HepG2 (cell line): ENCODE results near the gene ACADS. TPM values are rescaled to one million over a fixed set of nuclear protein-coding genes. Genes with fewer than 3 reads are reported as not detected.

ENCODE experiments used
- ATAC-seq: fragments of 200-7000 bp; cut with Tn5 transposase; 3 replicates; pipeline ENCODE4 v1.9.1; 2020; ENCODE audit warnings: mild to moderate bottlenecking, moderate library complexity
- BruUV-seq: library from RNA; stranded (reverse); fragments of 400-500 nt; replicated peaks from 2 replicates; lab custom pipeline; 2021; lab: Mats Ljungman, UMichigan
- CTCF ChIA-PET: fragments of 300-600 bp; formaldehyde crosslinking; extraction: SDS; loops from one replicate; lab custom pipeline; 2021; ENCODE audit warnings: low total read pairs, inconsistent platforms, low intra/inter-chr PET ratio; lab: Yijun Ruan, JAX
- POLR2A ChIA-PET: fragments of 350-600 bp; sonication (Branson Sonifier 250); formaldehyde crosslinking; loops from one replicate; lab custom pipeline; 2020; ENCODE audit warnings: antibody characterized with exemption, inconsistent platforms; lab: Yijun Ruan, JAX
- DNase-seq: peaks from one replicate; pipeline ENCODE4 v3.0.0-alpha.2; 2015; ENCODE audit warnings: low spot score
- FAIRE-seq: peaks from 3 replicates; lab custom pipeline; 2011; peaks lifted over from hg19 to GRCh38; lab: Jason Lieb, UNC
- H2AFZ ChIP-seq: one replicate; pipeline ENCODE4 v1.6.1; 2011; ENCODE audit warnings: low read length, inconsistent platforms
- H3K27ac ChIP-seq: fragments of 300-600 bp; 3 replicates; pipeline ENCODE4 v1.8.0; 2011; ENCODE audit warnings: mixed run types, mild to moderate bottlenecking, mixed read lengths, low read length, inconsistent platforms; ENCODE audit not compliant: insufficient read depth; ENCODE audit errors: extremely low read length
- H3K27me3 ChIP-seq, 2 experiments: fragments of 200-600 bp in 1 of 2; 2 replicates in 1 of 2; 3 replicates in 1 of 2; pipeline versions ENCODE4 v1.6.0 to v1.8.0; 2011; ENCODE audit warnings: low read length in 2 of 2, mild to moderate bottlenecking in 2 of 2, moderate library complexity in 2 of 2, inconsistent platforms in 1 of 2; ENCODE audit not compliant: insufficient read depth in 2 of 2, control insufficient read depth in 1 of 2
- H3K36me3 ChIP-seq, 2 experiments: fragments of 200-600 bp in 1 of 2; replicated peaks in 1 of 2; 2 replicates in 1 of 2; 3 replicates in 1 of 2; pipeline versions ENCODE4 v1.5.1 to v1.8.0; 2011; ENCODE audit warnings: low read length in 2 of 2, inconsistent platforms in 1 of 2; ENCODE audit not compliant: insufficient read depth in 2 of 2, control insufficient read depth in 1 of 2
- H3K4me1 ChIP-seq: 2 replicates; pipeline ENCODE4 v1.5.1; 2012; ENCODE audit warnings: low read length, inconsistent platforms; ENCODE audit not compliant: insufficient read depth
- H3K4me2 ChIP-seq: 2 replicates; pipeline ENCODE4 v1.6.0; 2011; ENCODE audit warnings: low read depth, low read length, inconsistent platforms
- H3K4me3 ChIP-seq, 3 experiments: fragments of 200-600 bp in 1 of 3; sonication (generic), shearing (Covaris generic) in 1 of 3; replicated peaks in 1 of 3; 2 replicates each; pipeline ENCODE4 v1.5.1; 2011 to 2016; ENCODE audit warnings: low read length in 3 of 3, inconsistent platforms in 2 of 3, low read depth in 2 of 3, mild to moderate bottlenecking in 2 of 3, control low read depth in 1 of 3, mixed read lengths in 1 of 3; ENCODE audit not compliant: insufficient read depth in 1 of 3
- H3K79me2 ChIP-seq: one replicate; pipeline ENCODE4 v1.6.1; 2011; ENCODE audit warnings: low read length, inconsistent platforms; ENCODE audit not compliant: insufficient read depth
- H3K9ac ChIP-seq: 2 replicates; pipeline ENCODE4 v1.6.0; 2011; ENCODE audit warnings: mild to moderate bottlenecking, low read depth, low read length, inconsistent platforms; ENCODE audit not compliant: insufficient read depth
- H3K9me3 ChIP-seq: 2 replicates; pipeline ENCODE4 v1.5.1; 2012; ENCODE audit warnings: mild to moderate bottlenecking, low read length
- H4K20me1 ChIP-seq: 2 replicates; pipeline ENCODE4 v1.6.0; 2011; ENCODE audit warnings: inconsistent platforms, mild to moderate bottlenecking, low read length, moderate library complexity; ENCODE audit not compliant: insufficient read depth
- ERF ChIP-seq: IDR thresholded peaks from 2 replicates; pipeline ENCODE4 v1.6.1; 2018; ENCODE audit warnings: missing biosample characterization, missing genetic modification reagents
- HNRNPLL ChIP-seq: fragments of 200-400 bp; formaldehyde crosslinking; IDR thresholded peaks from 2 replicates; pipeline ENCODE4 v1.6.1; 2017; ENCODE audit warnings: mild to moderate bottlenecking, low read depth, low read length; ENCODE audit not compliant: poor library complexity, severe bottlenecking
- JUN ChIP-seq: sonication (generic); formaldehyde crosslinking; IDR thresholded peaks from 2 replicates; pipeline ENCODE4 v1.4.0; 2020; ENCODE audit warnings: mild to moderate bottlenecking, missing genetic modification reagents
- MED13 ChIP-seq: sonication (generic); formaldehyde crosslinking; IDR thresholded peaks from 2 replicates; pipeline ENCODE4 v1.5.0; 2020; ENCODE audit warnings: missing genetic modification reagents
- MIXL1 ChIP-seq: IDR thresholded peaks from 2 replicates; pipeline ENCODE4 v1.6.1; 2016
- MYNN ChIP-seq: sonication (generic); formaldehyde crosslinking; IDR thresholded peaks from 2 replicates; pipeline ENCODE4 v1.4.0; 2020; ENCODE audit warnings: mild to moderate bottlenecking, low read depth, missing genetic modification reagents
- SAP130 ChIP-seq: IDR thresholded peaks from 2 replicates; pipeline ENCODE4 v1.6.1; 2016; ENCODE audit warnings: low read depth
- SMAD3 ChIP-seq: sonication (generic); formaldehyde crosslinking; IDR thresholded peaks from 2 replicates; pipeline ENCODE4 v1.4.0; 2020; ENCODE audit warnings: missing genetic modification reagents
- SP2 ChIP-seq: sonication (generic); formaldehyde crosslinking; IDR thresholded peaks from 2 replicates; pipeline ENCODE4 v1.5.1; 2020; ENCODE audit warnings: mild to moderate bottlenecking, missing genetic modification reagents
- ZBTB1 ChIP-seq: sonication (generic); formaldehyde crosslinking; IDR thresholded peaks from 2 replicates; pipeline ENCODE4 v1.4.0; 2020; ENCODE audit warnings: missing genetic modification reagents, borderline replicate concordance
- ZBTB46 ChIP-seq: sonication (generic); formaldehyde crosslinking; IDR thresholded peaks from 2 replicates; pipeline ENCODE4 v1.4.0; 2020; ENCODE audit warnings: mild to moderate bottlenecking, missing genetic modification reagents, borderline replicate concordance
- ZNF251 ChIP-seq: sonication (generic); formaldehyde crosslinking; IDR thresholded peaks from 2 replicates; pipeline ENCODE4 v1.9.0; 2021; ENCODE audit warnings: mild to moderate bottlenecking, missing genetic modification reagents
- ZNF317 ChIP-seq: sonication (generic); formaldehyde crosslinking; IDR thresholded peaks from 2 replicates; pipeline ENCODE4 v1.5.0; 2020; ENCODE audit warnings: mild to moderate bottlenecking, missing genetic modification reagents
- ZNF441 ChIP-seq: sonication (generic); formaldehyde crosslinking; IDR thresholded peaks from 2 replicates; pipeline ENCODE4 v1.7.0; 2021; ENCODE audit warnings: missing genetic modification reagents, borderline replicate concordance
- ZSCAN12 ChIP-seq: sonication (generic); formaldehyde crosslinking; IDR thresholded peaks from 2 replicates; pipeline ENCODE4 v1.9.0; 2021; ENCODE audit warnings: mild to moderate bottlenecking, missing genetic modification reagents
- WGBS: methylation state at CpG from one replicate; pipeline ENCODE4 v1.1.6; 2017; ENCODE audit warnings: low lambda C conversion rate; 5-methylcytosine and 5-hydroxymethylcytosine counted together
- in situ Hi-C: cut with HindIII; loops from 2 replicates; pipeline ENCODE4 v1.10.0; 2017; ENCODE audit warnings: low pct_unique_long_range_greater_than_20kb; ENCODE audit not compliant: extremely low pct_ligation_motif_present
- intact Hi-C: fragments of 100-400 bp; cut with micrococcal nuclease; formaldehyde crosslinking; loops from one replicate; pipeline ENCODE4 v1.10.0; 2022; ENCODE audit not compliant: unreplicated experiment
- polyA plus RNA-seq, 8 experiments: library from polyadenylated mRNA; depleted of rRNA in 3 of 8; stranded (reverse) in 7 of 8; unstranded in 1 of 8; fragments of >200 nt; fragmentation: Illumina TruSeq in 4 of 8; extraction: Trizol in 4 of 8; gene quantifications; 2 replicates each; pipeline versions ENCODE4 v1.2.1 to v1.2.3, GENCODE V29; 2011 to 2016; ENCODE audit warnings: low read depth in 4 of 8, missing spikeins in 1 of 8, mixed read lengths in 1 of 8; ENCODE audit not compliant: insufficient read depth in 1 of 8
- total RNA-seq, 5 experiments: library from RNA; depleted of rRNA; stranded (reverse); fragments of >200 nt; fragmentation: Illumina TruSeq; extraction: Trizol; gene quantifications; 2 replicates each; pipeline ENCODE4 v1.2.3, GENCODE V29; 2016; ENCODE audit warnings: low read depth in 1 of 5
- TF ChIP-seq, protein P1 (sequence below): sonication (generic); formaldehyde crosslinking; IDR thresholded peaks from 2 replicates; pipeline ENCODE4 v1.4.0; 2020; ENCODE audit warnings: mild to moderate bottlenecking, missing genetic modification reagents, borderline replicate concordance
- TF ChIP-seq, protein P2 (sequence below): sonication (generic); formaldehyde crosslinking; IDR thresholded peaks from 2 replicates; pipeline ENCODE4 v1.4.0; 2020; ENCODE audit warnings: mild to moderate bottlenecking, low read depth, missing genetic modification reagents

ACADS gene
- total and polyA plus RNA-seq, 2 of the 13 experiments (the other 11 are each of a cell fraction or from before 2014, with no cell fraction given) = 17.4 to 27.7 TPM

- Histone ChIP-seq H3K4me3 (peak overlapping the region; percentile 77 to 91 (median 83)), H3K9me3 (no peaks in the 10 kb centered on the region), H3K79me2 (peaks cover 42% of the 10 kb centered on the region), H3K27me3 (no peaks in the 10 kb centered on the region), H4K20me1 (peaks cover 22% of the 10 kb centered on the region), H3K4me1 (peaks cover 44% of the 10 kb centered on the region), H2AFZ (peak overlapping the region; percentile 71), H3K4me2 (peak overlapping the region; percentile 98), H3K27ac (peak overlapping the region; percentile 94), H3K36me3 (no peaks in the 10 kb centered on the region), H3K9ac (peak overlapping the region; percentile 85)
- ATAC-seq (peak; percentile 90), FAIRE-seq (peak; percentile 79), DNase-seq (peak; percentile 97)
- 3% methylated on average over 13 of the region's 46 CpGs for WGBS
- intact Hi-C loops (loop anchor here (5.0 kb wide), 2 partner anchors 39 to 1391 kb away; partner anchors contain the start of gene MLXIP), in situ Hi-C loops (no loop called here)
- BruUV-seq = TSS peak; percentile 61
- ChIA-PET CTCF (no interaction called here), POLR2A (interaction anchor here (0.6 to 1.4 kb wide), 6 partner anchors 23 to 294 kb away, joined by 3 to 4 read pairs (median 3); partner anchors contain the start of genes HNF1A and UNC119B)
- no peak for TF ChIP-seq ZSCAN12 (CRISPR knock-in tag)
- no peak for TF ChIP-seq ZNF441 (CRISPR knock-in tag)
- no peak for TF ChIP-seq MYNN (CRISPR knock-in tag)
- no peak for TF ChIP-seq ZBTB46 (CRISPR knock-in tag)
- TF ChIP-seq SP2 (CRISPR knock-in tag) = peak; percentile 73
- no peak for TF ChIP-seq ERF
- TF ChIP-seq, protein P1, sequence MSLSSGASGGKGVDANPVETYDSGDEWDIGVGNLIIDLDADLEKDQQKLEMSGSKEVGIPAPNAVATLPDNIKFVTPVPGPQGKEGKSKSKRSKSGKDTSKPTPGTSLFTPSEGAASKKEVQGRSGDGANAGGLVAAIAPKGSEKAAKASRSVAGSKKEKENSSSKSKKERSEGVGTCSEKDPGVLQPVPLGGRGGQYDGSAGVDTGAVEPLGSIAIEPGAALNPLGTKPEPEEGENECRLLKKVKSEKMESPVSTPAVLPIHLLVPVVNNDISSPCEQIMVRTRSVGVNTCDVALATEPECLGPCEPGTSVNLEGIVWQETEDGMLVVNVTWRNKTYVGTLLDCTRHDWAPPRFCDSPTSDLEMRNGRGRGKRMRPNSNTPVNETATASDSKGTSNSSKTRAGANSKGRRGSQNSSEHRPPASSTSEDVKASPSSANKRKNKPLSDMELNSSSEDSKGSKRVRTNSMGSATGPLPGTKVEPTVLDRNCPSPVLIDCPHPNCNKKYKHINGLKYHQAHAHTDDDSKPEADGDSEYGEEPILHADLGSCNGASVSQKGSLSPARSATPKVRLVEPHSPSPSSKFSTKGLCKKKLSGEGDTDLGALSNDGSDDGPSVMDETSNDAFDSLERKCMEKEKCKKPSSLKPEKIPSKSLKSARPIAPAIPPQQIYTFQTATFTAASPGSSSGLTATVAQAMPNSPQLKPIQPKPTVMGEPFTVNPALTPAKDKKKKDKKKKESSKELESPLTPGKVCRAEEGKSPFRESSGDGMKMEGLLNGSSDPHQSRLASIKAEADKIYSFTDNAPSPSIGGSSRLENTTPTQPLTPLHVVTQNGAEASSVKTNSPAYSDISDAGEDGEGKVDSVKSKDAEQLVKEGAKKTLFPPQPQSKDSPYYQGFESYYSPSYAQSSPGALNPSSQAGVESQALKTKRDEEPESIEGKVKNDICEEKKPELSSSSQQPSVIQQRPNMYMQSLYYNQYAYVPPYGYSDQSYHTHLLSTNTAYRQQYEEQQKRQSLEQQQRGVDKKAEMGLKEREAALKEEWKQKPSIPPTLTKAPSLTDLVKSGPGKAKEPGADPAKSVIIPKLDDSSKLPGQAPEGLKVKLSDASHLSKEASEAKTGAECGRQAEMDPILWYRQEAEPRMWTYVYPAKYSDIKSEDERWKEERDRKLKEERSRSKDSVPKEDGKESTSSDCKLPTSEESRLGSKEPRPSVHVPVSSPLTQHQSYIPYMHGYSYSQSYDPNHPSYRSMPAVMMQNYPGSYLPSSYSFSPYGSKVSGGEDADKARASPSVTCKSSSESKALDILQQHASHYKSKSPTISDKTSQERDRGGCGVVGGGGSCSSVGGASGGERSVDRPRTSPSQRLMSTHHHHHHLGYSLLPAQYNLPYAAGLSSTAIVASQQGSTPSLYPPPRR = 0 out of 2 replicates have a peak, but pooled peaks have one; percentile 11
- no peak for TF ChIP-seq ZNF251 (CRISPR knock-in tag)
- no peak for TF ChIP-seq ZBTB1
- no peak for TF ChIP-seq MIXL1 (CRISPR knock-in tag)
- TF ChIP-seq SAP130 (CRISPR knock-in tag) = peak; percentile 81; the same call in 1 of the 2 replicates
- peak; percentile 55 for TF ChIP-seq HNRNPLL
- TF ChIP-seq ZNF317 (CRISPR knock-in tag) = no peak
- no peak for TF ChIP-seq MED13 (CRISPR knock-in tag)
- TF ChIP-seq SMAD3 (CRISPR knock-in tag) = peak; percentile 61; the same call in 1 of the 2 replicates
- TF ChIP-seq, protein P2, sequence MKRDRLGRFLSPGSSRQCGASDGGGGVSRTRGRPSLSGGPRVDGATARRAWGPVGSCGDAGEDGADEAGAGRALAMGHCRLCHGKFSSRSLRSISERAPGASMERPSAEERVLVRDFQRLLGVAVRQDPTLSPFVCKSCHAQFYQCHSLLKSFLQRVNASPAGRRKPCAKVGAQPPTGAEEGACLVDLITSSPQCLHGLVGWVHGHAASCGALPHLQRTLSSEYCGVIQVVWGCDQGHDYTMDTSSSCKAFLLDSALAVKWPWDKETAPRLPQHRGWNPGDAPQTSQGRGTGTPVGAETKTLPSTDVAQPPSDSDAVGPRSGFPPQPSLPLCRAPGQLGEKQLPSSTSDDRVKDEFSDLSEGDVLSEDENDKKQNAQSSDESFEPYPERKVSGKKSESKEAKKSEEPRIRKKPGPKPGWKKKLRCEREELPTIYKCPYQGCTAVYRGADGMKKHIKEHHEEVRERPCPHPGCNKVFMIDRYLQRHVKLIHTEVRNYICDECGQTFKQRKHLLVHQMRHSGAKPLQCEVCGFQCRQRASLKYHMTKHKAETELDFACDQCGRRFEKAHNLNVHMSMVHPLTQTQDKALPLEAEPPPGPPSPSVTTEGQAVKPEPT = 0 out of 2 replicates have a peak, but pooled peaks have one; percentile 9
- no peak for TF ChIP-seq JUN
Observed at GRCh38 chr12:120686151-120686689, 39.4 kb upstream of the ACADS start.
